HG03469 (cell line): ENCODE data around the gene DNAJB6.

ENCODE experiments used
- ATAC-seq: cut with Tn5 transposase; IDR thresholded peaks from one replicate; pipeline ENCODE4 v1.9.1; 2021; ENCODE audit warnings: mild to moderate bottlenecking, moderate library complexity, moderate number of reproducible peaks; ENCODE audit not compliant: unreplicated experiment

DNAJB6 gene

DNA sequence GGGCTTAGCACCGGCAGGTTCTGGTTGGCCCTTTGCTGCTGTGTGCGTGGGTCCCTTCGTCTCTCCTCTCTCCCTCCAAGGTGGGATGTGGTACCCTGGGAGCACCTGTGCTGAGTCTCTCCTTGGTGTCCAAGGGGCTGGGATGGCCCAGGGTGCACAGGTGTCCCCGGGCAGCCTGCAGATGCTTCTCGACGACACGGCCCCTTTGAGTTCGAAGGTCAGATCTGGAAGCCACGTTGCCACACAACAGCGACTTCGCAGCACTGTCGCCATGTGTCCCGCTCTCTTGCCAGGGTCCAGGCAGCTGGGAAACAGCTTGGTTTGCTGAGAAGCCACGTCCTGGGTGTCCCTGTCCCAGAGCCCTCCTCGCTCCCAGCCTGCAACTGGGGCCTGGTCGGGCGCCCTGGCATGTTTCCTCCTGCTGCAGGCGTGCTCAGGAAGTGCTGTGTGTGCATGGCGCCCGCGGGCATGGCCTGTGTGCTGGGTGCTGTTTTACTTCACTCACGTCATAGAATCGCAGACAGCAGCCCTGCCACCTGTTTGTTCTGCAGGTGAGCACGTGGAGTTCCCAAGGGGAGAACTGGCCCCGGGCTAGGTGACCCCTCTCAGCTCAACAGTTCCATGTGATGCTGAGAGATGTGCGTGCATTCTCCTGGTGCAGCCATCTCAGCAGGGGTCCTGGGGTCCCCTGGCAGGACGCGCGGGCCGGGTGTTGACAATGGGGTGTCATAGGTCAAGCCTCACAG lies 70.9 kb downstream of the DNAJB6 start:
- no peak for ATAC-seq

DNA sequence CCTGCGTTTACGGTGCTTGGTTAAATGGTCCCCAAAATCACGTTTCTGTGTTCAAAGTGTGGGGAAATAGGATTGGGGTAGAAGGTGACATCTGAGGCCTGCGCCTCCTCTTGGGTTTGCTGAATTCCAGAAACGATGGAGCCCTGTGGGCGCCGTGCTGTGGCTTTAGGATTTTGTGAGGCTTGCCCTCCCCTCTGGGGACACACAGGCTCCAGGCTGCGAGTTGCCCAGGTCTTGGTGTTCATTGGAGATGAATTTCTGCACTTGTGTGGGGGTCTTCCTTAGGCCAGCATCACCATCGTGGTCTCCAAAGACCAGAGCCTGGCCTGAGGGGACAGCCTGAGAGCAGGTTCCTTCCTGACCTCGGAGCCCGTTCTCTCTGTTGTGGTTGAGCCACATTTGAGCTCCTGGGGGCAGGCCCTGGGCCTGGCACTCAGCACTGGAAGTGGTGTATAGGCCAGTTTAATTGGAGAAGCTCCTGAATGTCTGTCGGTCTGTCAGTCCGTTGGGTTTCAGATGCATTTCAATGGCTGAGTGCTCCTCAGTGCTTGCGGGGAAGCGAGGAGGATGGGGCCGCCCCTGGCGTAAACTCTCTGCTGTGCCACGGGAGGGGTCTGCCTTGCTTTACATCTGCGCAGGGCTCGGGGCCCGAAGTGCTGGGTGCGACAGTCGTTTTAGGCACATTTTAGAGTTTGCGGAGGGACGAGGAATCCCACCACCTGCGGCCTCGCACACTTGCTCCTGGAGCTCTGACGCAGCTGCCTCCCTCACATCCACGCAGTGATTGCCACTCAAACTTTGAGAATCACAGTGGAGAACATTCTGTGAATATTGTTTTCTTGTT lies 71.7 kb downstream of the DNAJB6 start:
- no peak for ATAC-seq

DNA sequence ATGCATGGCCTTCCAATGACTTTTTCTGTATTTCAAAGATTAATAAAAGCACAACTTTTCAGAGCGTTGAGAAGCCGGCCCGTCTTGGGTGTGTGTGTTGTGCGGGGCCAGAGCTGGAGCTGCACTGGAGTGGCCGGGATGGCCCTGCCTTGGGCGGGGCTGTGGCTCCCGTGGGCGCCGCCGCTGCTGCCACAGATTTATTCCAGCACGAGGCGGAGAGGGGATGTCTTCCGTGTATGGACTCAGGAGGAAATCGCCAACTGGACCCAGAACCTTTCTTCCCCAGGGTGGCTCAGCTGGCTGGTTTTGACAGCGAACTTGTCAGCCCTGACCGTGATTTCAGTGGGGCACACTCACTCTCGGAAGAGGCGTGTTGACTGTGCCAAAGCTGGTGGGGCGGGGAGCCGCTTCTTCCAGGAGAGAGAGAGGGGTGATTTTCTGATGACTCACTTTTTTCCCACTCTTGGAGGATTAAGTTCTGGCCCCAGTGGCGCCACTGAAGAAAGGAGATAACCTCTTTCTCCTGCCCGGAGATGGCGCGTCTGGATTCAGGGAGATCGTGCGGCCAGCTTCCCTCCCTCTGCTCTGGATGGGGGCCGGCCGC lies 72.4 kb downstream of the DNAJB6 start:
- no peak for ATAC-seq

DNA sequence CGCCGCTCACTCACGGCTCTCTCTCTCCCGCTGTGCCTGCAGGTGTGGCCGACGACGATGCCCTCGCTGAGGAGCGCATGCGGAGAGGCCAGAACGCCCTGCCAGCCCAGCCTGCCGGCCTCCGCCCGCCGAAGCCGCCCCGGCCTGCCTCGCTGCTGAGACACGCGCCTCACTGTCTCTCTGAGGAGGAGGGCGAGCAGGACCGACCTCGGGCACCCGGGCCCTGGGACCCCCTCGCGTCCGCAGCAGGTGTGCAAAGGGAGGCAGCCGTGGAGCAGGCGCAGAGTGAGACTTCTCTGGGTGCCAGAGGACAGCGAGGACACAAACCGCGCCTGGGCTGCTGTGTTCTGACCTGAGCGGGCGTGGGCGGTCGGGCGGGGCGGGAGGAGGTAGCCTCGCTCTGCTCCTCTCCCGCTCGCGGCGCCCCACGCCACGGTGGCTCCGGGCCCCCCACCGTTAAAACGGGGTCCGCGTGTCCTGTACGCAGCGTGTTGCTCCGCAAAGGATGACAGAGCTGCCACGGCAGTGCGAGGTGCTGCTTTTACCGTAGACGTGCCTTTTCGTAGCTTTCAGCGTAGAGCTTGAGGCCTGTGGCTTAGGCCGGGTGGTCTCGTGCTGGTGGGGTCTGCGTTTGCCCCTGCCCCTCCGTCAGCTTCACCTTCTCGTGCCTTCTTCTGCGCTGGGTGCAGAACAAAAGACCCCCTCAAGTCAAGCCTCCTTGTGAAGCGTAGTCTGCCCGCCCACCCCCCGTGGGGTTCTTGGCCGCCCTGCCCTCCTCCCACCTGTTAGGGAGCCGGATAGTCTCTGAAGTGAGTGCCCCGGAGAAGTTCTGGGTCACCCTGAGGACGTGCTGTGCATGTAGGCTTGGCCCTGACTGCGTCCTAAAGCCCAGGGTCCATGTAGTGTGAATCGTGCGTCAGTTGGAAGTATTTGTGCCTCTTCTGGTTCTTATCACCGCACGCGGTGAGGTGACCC lies 73.2 kb downstream of the DNAJB6 start:
- ATAC-seq = no peak

DNA sequence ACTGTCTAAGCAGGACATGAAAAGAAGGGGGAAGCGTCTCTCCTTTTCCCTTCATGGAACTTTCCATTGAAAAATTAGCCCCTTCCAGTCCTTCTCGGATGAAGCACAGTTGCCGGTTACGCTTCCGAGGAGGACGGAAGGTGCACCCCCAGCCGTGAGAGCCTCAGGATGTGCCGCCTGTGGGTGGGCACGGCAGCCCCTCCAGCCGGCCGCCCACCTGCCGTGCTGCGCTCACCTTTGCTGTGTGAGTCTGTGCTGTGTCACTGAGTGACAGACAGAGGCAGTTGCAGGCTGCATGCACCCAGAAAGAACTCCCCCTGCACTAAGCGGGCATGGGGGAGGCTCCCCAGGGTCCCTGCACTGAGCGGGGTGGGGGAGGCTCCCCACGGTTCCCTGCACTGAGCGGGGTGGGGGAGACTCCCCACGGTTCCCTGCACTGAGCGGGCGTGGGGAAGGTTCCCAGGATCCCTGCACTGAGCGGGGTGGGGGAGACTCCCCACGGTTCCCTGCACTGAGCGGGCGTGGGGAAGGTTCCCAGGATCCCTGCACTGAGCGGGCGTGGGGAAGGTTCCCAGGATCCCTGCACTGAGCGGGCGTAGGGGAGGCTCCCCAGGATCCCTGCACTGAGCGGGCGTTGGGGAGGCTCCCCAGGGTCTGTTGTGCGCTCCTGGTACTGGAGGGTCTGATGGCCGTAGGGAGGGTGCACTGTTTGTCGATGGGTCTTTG lies 74.2 kb downstream of the DNAJB6 start:
- ATAC-seq = no peak

DNA sequence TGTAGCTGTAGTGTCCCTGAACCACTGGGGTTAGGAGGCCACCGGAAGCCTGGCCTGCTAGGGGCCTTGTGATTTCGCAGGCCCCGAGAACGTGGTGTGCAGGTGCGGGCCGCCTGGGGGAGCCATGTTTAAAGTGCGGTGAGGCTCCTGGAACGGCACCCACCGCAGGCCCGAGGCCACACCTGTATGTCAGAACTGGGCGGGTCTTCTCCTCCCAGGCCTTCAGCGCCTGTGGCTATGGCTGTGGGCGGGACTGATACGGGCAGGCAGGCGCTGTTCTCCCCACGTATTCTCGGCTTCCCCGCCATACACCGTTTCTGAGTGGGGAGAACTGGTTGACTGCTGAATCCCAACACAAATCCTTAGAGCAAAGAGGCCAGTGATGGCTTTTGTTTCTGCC lies 74.8 kb downstream of the DNAJB6 start:
- no peak for ATAC-seq

DNA sequence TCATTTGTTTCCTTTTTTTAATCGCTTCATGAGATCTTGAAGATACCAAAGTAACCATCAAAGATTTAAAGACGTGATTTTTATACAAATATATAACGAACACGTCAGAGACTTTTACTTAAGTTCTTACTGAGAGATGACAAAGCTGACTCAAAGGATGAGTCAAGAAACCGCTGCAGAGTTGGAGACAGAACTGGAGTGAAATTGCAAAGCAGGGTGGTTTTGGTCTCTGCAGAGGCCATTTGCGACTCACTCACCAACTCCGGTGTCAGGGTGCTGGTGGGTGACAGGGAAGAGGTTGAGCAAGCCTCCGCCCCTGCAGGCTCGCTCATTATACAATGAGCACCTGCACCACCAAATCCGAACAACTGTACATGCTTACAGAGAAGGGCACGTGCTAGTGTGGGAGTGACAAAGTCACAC lies 75.2 kb downstream of the DNAJB6 start:
- no peak for ATAC-seq

DNA sequence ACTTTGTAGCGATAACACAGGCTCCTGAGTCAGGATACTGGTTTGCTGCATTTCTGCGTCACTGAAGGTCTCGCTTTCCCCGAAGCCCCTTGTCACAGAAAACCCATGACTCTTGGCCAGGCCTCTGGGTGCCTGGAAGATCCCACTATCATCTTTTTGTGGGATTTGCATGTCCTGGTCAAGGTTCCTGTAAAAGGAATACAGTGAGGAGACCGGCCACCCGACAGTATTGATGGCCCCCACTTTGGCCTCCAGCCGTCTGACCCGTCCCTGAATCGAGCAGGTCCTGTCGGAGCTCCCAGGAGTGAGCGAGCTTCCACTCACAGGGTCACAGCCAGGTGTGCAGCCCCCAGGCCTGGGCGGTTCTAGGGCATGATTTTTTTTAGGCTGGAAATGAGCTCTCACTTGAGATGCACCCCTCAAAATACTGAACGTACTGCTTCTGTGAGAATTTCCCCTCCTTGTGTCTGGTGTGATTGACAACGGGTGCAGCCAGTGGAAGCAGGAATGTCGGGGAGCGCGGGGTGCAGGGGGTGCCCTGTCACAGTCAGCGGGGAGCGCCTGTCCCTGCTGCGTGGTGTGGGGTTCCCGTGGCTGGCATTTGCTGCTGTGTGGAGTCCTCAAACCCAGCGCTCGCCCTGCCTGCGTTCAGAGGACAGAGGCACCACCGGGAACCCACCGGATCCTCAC lies 75.8 kb downstream of the DNAJB6 start:
- no peak for ATAC-seq

DNA sequence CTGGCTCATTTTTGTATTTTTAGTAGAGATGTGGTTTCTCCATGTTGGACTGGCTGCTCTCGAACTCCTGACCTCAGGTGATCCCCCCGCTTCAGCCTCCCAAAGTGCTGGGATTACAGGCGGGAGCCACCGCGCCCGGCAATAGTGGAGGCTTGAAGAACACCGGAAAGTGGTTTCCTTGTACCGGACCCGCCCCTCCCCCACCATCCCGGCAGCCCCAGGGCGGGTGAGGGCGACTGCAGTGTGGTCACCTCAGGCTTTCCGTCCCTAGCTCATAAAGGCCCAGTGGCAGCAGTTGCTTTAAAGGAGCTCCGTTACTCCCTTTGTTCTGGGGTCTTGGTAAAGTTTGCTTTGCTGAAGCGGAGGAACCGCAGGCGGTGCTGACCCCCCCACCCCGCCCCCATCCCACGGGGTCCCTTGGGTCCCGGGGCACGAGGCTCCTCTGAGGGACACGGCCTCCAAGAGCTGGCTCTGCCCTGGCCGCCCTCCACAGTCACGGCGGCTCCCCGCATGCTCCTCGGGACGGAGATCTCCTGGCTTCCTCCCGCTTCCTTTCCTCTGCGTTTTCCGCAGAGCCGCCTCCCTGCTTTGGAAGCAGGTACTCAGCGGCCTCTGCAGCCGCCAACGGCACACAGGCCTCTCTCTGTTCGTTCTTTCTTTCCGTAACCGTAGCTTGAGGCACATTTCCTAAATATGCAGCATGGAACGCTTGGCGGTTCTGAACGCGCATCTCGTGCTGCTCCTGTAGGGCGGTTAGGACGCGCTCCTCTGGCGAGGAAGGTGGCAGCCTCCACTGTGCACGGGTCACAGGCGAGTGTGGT lies 77.3 kb downstream of the DNAJB6 start:
- ATAC-seq = no peak

DNA sequence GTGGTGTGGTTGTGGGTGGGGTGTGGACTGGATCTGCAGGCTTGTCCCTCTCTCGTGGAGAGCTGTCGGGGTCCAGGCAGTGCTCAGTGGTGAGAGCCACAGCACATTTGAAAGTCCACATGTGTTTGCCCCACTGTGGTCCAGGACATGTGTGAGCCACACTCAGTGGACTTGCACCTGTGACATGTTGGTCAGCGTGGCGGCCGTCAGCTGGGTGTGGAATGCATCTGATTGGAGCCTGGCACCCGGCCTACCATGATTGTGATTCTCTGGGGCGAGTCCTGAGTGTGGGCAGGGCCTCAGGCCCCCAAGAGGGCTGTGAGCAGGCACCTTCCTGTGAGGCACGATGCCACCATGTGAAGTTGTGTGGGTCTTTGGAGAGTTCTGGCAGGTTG lies 77.9 kb downstream of the DNAJB6 start:
- ATAC-seq = no peak

DNA sequence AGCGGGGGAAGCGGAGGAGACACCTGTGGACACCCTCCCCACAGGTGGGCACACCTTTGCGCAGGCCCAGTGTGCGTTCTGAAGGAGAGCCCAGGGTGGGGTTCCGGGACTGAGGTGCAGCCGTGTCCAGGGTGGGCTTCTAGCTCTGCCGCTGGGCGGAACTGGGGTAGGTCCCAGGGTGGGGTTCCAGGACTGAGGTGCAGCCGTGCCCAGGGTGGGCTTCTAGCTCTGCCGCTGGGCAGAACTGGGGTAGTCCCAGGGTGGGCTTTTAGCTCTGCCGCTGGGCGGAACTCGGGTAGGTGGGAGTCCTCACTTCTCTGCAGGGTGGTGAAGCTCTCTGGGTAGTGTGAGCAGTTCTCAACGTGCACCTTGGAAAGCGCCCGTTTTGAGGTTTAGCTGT lies 78.7 kb downstream of the DNAJB6 start:
- ATAC-seq = no peak

DNA sequence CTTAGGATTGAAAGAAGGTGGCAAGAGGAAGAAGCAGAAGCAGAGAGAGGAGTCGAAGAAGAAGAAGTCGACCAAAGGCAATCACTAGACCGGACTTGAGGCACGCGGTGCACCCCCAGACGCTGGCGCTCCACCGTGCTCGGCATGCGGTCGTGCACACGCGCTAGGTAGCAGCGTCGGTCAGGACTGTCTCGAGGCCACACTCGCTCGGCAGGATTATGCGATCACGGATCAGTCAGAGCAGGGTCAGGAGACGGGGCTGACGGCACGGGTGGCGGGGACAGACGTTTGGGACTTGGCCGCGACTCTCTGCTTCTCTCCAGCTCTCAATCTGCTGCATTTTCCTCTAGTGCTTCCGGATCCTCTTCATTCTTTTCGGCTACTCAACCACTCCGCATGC lies 79.2 kb downstream of the DNAJB6 start:
- ATAC-seq = no peak

DNA sequence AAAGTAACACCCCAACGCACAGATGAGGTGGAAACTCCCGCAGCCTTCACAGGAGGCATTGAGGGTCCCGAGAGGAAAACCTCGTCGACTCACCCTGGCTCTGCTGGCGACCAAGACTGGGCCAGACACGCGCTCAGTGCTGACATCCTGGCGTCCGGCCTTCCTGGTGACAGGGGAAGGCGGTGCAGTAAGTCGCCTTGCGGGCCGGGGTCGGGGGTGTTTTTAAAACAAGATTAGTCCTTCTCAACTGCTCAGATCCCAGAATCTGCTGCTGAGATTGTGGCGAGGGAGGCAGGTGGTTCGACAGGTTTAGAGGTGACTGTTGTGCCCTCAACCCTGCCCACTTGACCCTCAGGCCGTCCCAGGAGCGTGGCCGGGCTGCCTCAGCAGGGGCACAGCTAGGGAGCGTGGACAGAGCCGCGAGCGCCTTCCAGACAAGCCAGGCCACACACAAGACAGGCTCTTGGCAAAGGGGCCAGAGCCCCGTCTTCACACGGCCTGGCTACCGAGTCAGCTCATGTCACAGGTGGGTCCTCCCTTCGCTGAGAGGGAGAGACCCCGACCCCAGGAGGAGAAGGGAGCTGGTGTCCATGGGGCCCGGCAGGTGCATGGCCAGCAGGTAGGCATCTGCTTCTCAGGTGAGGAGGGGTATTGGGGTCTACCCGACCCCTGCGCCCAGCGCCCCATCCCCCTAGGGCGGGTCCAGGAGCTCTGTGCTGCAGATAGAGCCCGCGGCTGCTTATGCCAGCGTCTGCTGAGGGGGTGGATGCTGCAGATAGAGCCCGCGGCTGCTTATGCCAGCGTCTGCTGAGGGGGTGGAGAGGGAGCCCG lies 81.6 kb downstream of the DNAJB6 start:
- no peak for ATAC-seq

DNA sequence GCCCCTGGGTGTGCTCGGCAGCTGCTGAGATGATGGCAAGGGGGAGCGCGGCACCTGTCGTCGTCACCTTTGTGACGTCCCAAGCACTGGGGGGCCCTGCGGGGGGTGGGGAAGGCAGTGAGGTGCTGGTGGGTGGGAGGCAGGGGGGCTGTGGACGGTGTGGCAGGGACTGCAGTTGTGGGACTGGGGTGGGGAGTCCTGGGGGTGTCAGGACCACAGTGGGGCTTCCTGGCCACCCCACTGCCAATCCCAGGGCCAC lies 82.2 kb downstream of the DNAJB6 start:
- ATAC-seq = no peak

DNA sequence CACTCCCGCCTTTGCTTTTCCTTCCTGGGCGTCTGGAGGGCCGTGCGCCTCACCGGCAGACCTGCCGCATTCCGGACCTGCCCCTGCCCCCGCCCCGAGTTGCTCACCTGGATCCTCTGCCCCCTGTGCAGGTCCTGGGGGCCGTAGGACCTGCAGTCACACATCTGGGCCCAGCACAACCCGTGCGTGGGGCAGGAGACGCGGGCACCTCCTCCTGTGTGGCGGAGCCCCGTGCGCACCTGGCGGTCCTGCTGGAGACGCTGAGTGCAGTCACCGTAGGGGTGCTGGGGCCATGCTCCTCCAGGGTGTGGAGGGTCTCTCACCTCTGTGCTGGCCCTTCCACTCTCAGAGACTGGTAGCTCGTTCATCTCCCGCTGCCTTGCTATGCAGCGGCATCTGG lies 85.5 kb downstream of the DNAJB6 start:
- no peak for ATAC-seq

DNA sequence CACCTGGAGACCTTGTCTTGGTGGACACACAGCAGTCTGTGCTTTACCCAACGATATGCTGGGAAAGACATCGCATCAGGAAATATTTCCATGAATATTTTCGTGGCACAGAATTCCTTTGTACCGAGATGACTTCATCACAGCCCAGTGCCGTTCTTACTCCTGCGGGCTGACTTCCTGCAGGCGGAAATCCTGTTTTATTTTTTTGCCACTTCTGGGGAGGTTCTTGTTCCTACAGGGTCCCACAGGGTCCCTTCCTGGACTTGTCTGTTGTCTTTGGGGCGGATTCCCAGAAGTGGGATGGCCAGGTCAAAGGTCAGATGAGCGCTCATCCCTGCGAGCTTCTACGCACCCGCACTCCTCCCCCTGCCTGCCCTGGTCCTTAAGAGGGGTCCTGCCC lies 86.5 kb downstream of the DNAJB6 start:
- ATAC-seq = no peak

DNA sequence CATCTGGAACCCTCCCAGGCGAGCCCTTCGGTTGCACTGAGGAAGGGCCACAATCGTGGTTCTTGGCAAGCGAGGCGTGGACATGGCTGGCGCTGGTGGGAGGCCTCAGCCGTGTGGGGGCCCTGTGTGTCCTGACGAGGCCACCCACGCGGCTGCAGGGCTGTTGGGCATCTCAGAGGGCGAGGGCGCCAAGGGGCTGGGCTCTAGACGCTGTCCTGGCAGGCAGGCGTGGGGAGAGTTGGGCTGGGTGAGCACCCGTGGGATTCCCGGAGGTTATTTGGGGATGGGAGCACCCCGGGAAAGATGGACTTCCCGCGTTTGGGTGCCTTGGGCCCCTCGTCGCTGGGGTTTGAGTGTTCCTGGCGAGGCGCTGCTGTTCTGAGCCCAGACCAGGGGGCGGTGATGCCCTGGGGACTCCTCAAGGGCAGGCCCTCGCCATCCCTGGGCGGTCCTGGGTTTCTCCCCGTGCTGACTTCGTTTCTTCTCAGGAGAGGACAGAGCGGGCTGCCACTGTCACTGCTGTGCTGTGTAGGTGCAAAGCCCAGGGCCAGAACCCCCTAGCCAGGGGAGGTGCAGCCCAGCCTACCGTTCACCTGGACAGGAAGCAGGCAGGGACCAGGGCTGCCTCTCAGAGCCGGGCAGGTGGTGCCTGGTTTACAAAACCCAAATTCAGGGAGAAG lies 87.2 kb downstream of the DNAJB6 start:
- ATAC-seq = no peak
